GM13977 (cell line): ENCODE measurements around the gene DZIP1L.

Experiments
- DNase-seq: peaks from one replicate; pipeline ENCODE4 v3.0.0; 2012; ENCODE audit warnings: low spot score
- in situ Hi-C: fragments of 300-500 bp; cut with MboI; formaldehyde crosslinking; loops from one replicate; pipeline ENCODE4 v1.12.0; 2022; ENCODE audit warnings: low sequenced_read_pairs, low pct_unique_long_range_greater_than_20kb, mixed read lengths, inconsistent platforms; ENCODE audit not compliant: unreplicated experiment
- TF ChIP-seq, protein P1 (sequence below): IDR thresholded peaks from 2 replicates; pipeline ENCODE4 v1.5.1; 2012; ENCODE audit warnings: mild to moderate bottlenecking, control low read depth; ENCODE audit not compliant: insufficient read depth; ENCODE audit errors: extremely low read depth, missing control alignments

DZIP1L gene

DNA sequence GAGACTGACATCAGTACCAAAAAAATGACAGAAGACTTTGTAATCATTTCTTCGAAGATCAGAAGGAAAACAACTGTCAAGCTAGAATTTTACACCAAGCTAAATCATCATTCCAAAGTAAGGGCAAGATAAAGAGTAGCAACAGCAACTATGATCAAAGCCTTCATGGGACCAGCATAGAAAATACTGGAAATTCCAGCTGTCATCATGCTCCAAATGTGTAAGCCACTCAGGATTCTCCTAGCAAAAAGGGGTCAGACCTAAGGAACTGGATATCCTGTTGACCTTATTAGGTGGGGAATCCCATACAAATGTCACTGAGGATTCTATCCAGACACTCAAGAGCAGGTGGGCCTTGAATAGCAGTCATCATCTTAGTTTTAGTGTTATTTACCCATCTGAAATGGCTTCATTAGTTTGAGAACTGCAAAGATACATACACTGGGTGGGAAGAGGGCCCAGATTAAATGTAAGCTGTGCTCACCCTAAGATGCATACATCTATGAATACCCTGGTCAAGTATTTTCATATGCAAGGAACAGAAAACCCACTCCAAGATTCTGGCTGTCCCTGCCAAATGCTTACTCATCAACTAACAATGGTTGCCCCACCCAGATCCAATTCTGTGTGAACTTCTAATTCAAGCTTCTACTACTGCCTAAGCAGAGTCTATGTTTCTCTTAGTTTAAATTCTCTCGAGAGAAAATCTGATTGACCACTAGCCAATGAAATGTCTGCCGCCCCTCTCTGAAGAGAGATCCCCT, 72.0 kb downstream of the DZIP1L start:
- in situ Hi-C loops = no loop called here
- DNase-seq = no peak
- TF ChIP-seq, protein P1, sequence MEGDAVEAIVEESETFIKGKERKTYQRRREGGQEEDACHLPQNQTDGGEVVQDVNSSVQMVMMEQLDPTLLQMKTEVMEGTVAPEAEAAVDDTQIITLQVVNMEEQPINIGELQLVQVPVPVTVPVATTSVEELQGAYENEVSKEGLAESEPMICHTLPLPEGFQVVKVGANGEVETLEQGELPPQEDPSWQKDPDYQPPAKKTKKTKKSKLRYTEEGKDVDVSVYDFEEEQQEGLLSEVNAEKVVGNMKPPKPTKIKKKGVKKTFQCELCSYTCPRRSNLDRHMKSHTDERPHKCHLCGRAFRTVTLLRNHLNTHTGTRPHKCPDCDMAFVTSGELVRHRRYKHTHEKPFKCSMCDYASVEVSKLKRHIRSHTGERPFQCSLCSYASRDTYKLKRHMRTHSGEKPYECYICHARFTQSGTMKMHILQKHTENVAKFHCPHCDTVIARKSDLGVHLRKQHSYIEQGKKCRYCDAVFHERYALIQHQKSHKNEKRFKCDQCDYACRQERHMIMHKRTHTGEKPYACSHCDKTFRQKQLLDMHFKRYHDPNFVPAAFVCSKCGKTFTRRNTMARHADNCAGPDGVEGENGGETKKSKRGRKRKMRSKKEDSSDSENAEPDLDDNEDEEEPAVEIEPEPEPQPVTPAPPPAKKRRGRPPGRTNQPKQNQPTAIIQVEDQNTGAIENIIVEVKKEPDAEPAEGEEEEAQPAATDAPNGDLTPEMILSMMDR = no peak

DNA sequence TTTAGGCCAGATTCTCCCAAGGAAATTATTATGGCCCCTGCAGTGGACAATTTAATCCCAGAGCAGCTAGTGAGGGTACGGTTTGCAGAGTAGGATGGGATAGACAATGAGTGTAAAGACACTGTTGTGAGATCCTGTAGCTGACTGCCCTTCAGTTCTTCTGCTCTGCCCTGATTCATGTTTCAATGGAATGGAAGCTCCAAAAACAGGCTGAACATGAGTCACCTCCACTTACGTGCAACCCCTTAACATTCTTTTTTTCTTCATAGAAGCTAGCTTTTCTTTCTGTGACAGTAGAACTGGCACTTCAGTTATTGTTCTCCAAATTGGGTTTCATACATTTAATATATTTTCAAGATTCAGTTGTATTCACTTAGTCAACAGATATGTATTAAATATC, 73.4 kb downstream of the DZIP1L start:
- DNase-seq = no peak
- in situ Hi-C loops = no loop called here
- TF ChIP-seq, protein P1 = no peak

DNA sequence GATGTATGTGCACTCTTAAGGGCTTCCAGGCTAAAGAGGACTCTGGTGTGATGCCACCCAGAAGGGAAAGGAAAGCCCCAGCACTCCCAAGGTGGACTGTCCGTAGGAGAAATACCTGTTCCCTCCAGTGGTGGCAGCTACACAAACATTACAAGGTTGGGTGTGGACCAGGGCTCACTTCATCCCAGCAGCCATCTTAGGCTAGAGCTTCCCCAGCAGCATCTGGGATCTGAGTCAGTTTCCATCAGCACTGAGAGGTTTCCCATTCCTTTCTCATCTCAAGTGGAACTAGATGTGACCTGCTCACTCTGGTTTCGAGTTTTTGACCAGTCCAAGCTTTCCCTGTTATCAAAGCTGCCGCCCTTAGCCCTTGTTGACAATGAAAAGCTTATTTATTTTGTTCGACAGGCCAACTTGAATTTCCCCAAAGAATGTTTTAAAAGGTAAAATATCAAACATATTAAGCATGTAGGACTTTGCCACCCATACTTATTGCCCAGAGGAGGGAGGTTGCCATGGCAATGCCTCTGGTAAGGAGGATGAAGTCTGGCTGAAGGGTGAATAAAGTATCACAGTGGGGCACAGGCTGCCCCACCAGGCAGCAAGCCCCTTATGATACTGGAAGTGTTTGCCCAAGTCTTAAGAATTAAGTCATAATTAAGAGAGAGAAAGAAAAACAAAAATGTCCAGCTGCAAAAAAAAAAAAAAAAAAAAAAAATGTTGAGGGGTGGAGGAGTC, 76.5 kb downstream of the DZIP1L start:
- in situ Hi-C loops = no loop called here
- DNase-seq = no peak
- TF ChIP-seq, protein P1 = no peak

DNA sequence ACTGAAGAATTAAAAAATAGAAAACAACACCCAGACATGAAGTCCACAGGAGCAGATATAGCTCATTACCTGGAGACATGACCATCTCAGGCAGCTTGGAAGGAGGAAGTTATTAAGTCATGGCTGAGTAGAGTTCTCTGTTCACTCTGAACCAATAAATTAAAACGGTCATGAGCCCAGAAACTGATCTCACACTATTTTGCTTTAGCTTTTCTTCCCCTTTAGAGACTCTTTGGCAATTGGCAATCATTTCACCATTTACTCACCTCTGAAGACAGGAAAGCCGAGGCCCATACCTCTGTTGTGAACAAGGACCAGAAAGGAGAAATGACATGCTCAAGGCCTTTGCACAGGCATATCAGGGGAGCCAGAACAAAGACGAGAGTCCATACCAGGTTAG, 78.8 kb downstream of the DZIP1L start:
- DNase-seq = no peak
- TF ChIP-seq, protein P1 = no peak
- in situ Hi-C loops = no loop called here

DNA sequence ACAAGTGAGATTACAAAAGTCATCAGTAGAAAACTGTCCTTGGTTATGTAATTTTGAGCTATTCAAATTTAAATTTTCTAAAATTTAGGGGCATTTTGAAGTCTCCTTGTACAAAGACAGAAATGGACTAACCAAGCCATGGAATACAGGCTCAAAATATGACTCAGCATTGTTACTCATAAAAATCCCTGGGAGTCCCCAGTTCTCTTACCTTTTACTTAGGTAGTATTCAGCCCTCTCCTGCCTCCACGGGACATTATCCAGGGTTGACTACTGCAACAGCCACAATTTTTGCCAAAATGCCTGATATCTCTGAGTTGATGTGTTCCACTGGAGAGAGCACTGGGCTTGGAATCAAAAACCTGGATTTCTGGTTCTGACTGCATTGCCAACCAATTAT, 80.5 kb downstream of the DZIP1L start:
- TF ChIP-seq, protein P1 = no peak
- in situ Hi-C loops = no loop called here
- DNase-seq = no peak

DNA sequence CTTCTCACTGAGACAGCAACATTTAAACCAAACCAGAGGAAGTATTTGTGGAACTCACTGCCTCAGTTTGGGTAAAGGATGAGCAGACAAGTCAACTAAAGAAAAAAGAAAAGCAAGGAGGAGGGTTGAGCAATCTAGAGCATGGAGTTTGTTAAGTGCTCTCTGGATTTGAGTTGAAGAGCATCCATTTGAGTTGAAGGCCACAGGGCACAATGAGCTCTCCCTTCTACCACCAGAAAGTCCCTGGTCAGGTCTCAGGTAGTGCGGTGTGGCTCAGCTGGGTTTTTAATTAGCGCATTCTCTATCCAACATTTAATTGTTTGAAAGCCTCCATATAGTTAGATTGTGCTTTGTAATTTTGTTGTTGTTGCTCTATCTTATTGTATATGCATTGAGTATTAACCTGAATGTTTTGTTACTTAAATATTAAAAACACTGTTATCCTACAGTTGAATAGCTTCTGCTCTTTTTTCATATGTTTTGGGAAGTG, 82.2 kb downstream of the DZIP1L start:
- in situ Hi-C loops = no loop called here
- TF ChIP-seq, protein P1 = no peak

More for the DNA sequence above, 82.2 kb downstream of the DZIP1L start:
- no peak for DNase-seq
